ENCODE data around the gene HIVEP3. TPM values are rescaled to one million over a fixed set of nuclear protein-coding genes. Genes with fewer than 3 reads are reported as not detected.

Gene HIVEP3
- total RNA-seq, 1 donor = 1.2 TPM

DNA sequence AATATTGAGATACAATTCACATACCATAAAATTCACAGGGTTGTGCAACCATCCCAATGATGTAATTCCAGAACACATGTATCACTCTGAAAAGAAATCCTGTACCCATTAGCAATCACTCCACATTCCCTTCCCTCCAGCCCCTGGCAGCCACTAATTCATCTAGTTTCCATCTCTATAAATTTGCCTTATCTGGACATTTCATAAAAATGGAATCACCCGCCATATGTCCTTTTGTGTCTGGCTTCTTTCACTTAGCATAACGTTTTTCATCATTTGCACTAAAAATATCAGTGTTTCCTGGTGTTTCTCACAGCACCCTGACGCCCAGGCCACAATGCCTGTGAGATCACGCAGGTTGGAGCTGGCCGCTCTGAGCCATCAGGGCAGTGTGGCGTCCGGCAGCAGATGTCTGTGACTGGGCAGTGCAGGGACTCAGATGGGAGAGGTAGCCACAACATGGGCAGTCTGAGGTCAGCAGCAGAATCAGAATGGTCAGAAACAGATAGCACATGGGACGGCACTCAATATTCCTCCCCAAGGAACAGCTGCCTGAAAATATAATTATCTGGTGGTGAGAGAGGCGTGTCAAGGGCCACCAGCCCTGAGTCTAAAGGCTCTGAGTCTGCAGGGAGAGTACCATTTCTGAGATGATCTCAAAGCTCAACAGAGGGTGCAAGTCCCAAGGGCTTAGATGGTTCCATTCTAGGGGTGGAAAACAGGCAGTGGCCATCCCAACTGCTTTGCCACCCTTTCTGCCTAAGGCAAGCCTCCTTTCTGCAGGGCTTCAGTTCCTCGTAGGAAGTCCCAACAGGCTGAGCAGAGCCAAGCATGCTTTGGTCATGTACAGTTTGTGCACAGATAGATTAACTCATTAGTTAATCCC is 304.8 kb downstream of the HIVEP3 start:
- peak; percentile 84 for DNase-seq (ENCODE audit: low read depth)
- TF ChIP-seq, protein P1, sequence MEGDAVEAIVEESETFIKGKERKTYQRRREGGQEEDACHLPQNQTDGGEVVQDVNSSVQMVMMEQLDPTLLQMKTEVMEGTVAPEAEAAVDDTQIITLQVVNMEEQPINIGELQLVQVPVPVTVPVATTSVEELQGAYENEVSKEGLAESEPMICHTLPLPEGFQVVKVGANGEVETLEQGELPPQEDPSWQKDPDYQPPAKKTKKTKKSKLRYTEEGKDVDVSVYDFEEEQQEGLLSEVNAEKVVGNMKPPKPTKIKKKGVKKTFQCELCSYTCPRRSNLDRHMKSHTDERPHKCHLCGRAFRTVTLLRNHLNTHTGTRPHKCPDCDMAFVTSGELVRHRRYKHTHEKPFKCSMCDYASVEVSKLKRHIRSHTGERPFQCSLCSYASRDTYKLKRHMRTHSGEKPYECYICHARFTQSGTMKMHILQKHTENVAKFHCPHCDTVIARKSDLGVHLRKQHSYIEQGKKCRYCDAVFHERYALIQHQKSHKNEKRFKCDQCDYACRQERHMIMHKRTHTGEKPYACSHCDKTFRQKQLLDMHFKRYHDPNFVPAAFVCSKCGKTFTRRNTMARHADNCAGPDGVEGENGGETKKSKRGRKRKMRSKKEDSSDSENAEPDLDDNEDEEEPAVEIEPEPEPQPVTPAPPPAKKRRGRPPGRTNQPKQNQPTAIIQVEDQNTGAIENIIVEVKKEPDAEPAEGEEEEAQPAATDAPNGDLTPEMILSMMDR (IDR thresholded peaks at IDR 0.05; ENCODE audit: insufficient read depth, low read length) = no peak
- no peak overlapping the region for H3K4me3 ChIP-seq (ENCODE audit: low read depth, low read length)

DNA sequence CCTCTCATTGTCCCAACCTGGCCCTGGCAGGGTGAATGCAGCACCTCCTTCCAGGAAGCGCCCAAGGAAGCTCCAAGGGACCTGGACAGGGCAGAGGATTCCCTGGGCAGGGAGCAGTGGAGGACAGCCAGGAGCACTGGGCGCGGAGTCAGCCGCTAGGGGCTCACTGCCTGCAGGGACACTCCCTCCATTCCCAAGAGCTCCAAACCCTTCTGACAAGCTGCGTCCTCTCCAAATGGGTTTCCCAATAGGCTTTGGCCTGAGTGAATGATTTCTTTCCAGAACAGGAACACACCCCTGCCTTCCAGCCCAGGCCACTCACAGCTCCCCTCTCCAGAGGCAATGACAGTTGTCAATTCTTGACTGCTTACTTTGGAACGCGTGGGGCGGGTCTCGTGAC is 305.8 kb downstream of the HIVEP3 start:
- H3K4me3 ChIP-seq (ENCODE audit: low read depth, low read length) = no peak overlapping the region
- DNase-seq (ENCODE audit: low read depth) = peak; percentile 52
- TF ChIP-seq, protein P1 (IDR thresholded peaks at IDR 0.05; ENCODE audit: insufficient read depth, low read length) = no peak

DNA sequence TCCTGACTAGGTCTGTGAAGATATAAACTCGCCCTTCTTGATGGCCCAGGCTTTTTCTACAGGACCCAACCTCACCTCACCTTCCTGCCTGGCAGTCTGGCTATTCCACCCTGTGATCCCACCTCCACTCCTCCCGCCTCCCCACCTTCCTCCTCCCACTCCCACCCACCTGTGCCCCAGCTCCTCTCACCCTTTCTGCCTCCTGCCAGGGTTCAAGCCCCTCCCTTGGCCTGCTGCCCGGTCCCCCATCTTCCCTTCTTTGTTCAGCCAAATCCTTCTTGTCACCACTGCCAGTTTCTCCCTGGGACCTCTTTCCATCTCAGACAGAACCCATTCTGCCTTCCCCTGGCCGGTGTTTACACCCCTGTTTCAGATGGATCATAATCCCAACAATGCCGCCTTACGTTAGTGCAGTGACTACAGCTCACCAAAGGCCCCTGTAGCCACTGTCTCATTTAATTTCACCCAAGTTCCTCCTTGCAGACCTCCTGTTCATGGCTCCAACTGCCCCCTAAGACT is 306.7 kb downstream of the HIVEP3 start:
- no peak overlapping the region for H3K4me3 ChIP-seq (ENCODE audit: low read depth, low read length)
- TF ChIP-seq, protein P1 (IDR thresholded peaks at IDR 0.05; ENCODE audit: insufficient read depth, low read length) = no peak
- no peak for DNase-seq (ENCODE audit: low read depth)

DNA sequence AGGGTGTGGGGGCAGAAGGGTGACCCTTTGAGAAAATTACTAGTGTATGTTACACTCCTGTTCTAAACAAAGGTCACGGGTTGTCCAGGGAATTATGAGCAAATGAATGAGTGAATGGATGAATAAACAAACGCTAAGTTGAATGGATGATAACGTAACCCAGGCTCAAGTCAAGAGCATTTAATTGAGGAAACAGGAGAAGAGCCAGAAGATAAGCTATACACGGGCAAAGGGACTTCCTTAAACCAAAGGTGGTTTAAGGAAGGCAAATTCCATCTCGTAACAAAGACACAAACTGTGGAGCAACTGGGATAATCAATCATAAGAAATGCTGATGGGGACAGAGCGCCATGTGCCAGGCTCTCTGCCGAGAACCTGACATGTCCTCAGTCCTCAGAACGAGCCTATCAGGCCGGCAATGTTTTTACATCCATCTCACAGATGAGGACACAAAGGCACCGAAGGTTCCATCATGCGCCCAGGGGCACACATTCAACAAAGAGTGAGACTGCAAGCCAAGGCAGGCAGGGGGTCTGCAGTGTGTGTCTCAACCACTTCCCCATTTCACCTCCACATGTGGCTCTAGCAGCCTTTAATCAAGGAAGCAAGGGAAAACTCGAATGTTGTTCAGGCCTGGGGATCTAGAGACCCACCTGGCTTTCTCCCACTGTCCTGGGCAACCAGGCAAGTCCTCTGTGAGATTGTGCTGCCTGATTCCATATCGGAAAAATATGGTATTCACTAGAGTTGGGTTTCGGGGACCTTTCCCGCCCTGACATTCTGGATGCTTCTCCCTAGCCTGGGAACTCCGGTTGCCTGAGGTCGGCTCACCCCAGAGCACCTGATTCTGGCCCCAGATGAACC is 307.4 kb downstream of the HIVEP3 start:
- no peak overlapping the region for H3K4me3 ChIP-seq (ENCODE audit: low read depth, low read length)
- TF ChIP-seq, protein P1 (IDR thresholded peaks at IDR 0.05; ENCODE audit: insufficient read depth, low read length) = no peak
- DNase-seq (ENCODE audit: low read depth) = no peak

DNA sequence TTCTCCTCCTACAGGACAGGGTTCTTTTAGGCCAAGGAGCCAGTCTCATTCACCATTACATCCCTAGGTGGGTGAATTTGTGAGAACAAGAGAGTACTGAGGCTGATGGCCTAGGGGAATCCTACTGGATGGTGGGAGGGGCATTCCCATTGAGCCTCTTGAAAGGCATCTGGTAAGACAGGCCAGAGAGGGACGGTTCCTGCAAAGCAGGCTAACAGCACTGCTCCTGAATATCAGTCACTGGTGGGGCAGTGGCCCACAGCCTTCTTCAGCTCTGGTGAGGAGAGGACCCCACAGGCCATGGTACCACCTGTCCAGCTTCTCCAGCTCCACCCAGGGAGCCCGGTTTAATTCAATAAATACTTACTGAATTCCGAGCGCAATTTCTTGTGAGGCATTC is 308.4 kb downstream of the HIVEP3 start:
- no peak for DNase-seq (ENCODE audit: low read depth)
- TF ChIP-seq, protein P1 (IDR thresholded peaks at IDR 0.05; ENCODE audit: insufficient read depth, low read length) = no peak
- H3K4me3 ChIP-seq (ENCODE audit: low read depth, low read length) = no peak overlapping the region

DNA sequence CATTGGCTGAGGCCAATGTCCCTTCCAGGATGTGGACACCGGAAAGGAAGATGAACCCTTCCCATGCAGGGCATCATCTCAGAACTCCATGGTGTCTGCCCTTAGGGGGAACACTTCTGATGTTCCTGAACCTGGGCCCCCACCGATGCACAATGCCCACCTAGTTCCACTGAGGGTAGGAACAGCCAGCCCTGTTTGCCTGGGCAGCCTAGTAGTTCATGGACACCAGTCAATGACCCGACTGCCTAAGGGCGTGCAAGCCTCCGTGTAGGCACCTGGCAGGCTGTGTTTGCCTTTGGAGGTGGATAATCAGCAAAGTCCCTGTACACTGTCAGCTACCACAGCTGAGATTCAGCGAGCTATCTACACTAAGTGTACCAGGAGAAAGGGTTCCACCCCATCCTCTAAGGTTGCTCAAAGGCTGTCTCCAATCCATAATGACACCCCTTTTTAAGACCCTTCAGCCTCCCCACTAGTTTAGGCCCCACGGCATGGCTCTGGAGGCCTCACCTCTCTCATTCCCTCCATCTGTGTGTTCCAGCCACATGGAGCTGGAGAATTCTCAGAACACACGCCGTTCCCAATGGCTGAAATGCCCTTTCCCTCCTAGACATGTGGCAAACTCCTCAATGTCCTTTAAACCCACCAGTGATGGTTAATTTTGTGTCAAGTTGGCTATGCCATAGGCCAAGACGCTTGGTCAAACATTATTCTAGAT is 309.4 kb downstream of the HIVEP3 start:
- H3K4me3 ChIP-seq (ENCODE audit: low read depth, low read length) = no peak overlapping the region
- TF ChIP-seq, protein P1 (IDR thresholded peaks at IDR 0.05; ENCODE audit: insufficient read depth, low read length) = no peak
- no peak for DNase-seq (ENCODE audit: low read depth)

Measured in fibroblast of the aortic adventitia (primary cell).